ENCODE measurements around the gene PRKAG1.

DNA sequence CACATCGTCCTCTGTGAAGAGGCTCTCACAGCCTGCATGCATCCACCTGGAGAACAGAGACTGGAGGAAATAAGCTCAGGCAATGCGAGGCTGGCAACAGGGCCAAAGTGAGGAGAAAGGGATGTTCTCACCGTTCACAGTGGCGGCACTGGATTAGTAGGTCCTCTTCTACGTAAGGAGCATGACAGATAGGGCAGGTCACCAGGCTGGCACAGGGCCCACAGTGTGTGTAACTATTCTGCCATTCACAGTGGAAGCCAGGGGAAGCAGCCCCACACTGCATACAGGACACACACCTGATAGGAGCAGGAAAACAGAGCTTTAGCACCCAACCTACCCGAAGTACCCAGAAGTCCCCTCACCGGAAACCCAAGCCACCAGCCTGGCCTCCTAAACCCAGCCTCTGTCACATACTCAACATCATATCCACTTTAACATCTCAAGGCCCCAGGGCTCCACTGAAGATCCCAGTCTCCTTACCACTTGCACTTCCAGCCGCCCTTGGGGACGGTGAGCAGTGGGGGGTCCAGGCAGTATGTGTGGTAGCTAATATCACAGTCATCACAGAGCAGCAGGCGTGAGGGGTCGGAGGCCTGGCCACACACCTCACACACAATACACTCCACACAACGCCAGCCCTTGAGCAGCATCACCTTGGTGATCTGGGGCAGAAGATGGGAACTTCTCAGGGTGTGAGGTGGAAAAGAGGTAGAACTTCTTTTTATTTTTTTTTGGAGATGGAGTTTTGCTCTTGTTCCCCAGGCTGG, 27.7 kb upstream of the PRKAG1 start:
- TF ChIP-seq POLR2A (IDR thresholded peaks at IDR 0.05): no peak
- TF ChIP-seq, protein P1, sequence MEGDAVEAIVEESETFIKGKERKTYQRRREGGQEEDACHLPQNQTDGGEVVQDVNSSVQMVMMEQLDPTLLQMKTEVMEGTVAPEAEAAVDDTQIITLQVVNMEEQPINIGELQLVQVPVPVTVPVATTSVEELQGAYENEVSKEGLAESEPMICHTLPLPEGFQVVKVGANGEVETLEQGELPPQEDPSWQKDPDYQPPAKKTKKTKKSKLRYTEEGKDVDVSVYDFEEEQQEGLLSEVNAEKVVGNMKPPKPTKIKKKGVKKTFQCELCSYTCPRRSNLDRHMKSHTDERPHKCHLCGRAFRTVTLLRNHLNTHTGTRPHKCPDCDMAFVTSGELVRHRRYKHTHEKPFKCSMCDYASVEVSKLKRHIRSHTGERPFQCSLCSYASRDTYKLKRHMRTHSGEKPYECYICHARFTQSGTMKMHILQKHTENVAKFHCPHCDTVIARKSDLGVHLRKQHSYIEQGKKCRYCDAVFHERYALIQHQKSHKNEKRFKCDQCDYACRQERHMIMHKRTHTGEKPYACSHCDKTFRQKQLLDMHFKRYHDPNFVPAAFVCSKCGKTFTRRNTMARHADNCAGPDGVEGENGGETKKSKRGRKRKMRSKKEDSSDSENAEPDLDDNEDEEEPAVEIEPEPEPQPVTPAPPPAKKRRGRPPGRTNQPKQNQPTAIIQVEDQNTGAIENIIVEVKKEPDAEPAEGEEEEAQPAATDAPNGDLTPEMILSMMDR (IDR thresholded peaks at IDR 0.05): no peak

Data from Peyer's patch (tissue), 4 donors.